ENCODE results near the gene AMN1.

DNA sequence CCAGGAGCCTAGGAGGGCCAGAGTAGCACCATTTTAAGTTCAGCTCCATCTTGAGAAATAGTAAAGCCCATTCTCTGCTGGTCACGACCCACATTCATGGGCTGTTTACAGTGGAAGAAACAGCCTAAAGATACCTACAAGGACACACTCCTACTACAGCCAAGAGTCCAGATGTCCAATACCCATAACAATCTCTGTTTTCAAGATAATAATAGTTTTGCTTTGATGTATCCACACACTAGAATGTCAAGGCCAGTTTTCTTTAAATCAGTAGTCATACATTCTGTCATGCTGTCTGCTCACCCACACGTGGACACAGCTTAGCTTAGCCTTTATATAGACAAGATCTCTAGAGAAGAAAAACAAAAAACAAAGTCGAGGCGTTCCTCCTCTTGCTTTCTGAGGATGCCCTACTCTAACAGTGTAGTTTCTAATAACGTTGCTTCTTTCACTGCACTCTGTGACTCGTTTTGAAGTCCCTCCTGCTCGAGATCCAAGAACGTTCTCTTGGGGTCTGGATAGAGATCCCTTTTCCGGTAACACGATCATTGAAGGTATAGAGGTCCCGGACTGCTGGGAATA lies 87.2 kb downstream of the AMN1 start:
- TF ChIP-seq CTCF (IDR thresholded peaks at IDR 0.05) = no peak
- no peak for TF ChIP-seq POLR2A (IDR thresholded peaks at IDR 0.05)

All from testis (tissue), 2 donors.